Measurements from ENCODE around the gene EZH2. TPM values are rescaled to one million over a fixed set of nuclear protein-coding genes. Genes with fewer than 3 reads are reported as not detected.
A peak's percentile ranks its signal among the peaks of the same experiment; 100 is the strongest.

The EZH2 gene
- total RNA-seq, 1 donor from 2014 or later, result 14.0 TPM

- DNase-seq, result peak; percentile 34
These were observed 31.8 kb downstream of the EZH2 start for GRCh38 chr7:148852272-148852671.

- DNase-seq, result no peak
These were observed 33.5 kb downstream of the EZH2 start for GRCh38 chr7:148850564-148850963.

GRCh38 chr7:148849393-148850098 is 34.5 kb downstream of the EZH2 start:
- DNase-seq, result no peak

- DNase-seq, result peak; percentile 31
These were observed 36.0 kb downstream of the EZH2 start for GRCh38 chr7:148847815-148848734.

- no peak for DNase-seq
These were observed 45.2 kb downstream of the EZH2 start for GRCh38 chr7:148838905-148839304.

- DNase-seq, result no peak
These were observed 48.2 kb downstream of the EZH2 start for GRCh38 chr7:148835854-148836253.

GRCh38 chr7:148834605-148835004 is 49.5 kb downstream of the EZH2 start:
- DNase-seq, result no peak

- no peak for DNase-seq
These were observed 52.3 kb downstream of the EZH2 start for GRCh38 chr7:148831782-148832181.

- DNase-seq, result no peak
These were observed 53.0 kb downstream of the EZH2 start for GRCh38 chr7:148830897-148831692.

- no peak for DNase-seq
These were observed 55.1 kb downstream of the EZH2 start for GRCh38 chr7:148828965-148829364.

GRCh38 chr7:148825338-148825737 is 58.8 kb downstream of the EZH2 start:
- no peak for DNase-seq

- no peak for DNase-seq
These were observed 59.2 kb downstream of the EZH2 start for GRCh38 chr7:148824864-148825263.

GRCh38 chr7:148821422-148821821 is 62.7 kb downstream of the EZH2 start:
- no peak for DNase-seq

- DNase-seq, result peak; percentile 28
These were observed 64.3 kb downstream of the EZH2 start for GRCh38 chr7:148819697-148820360.

GRCh38 chr7:148815612-148816011 is 68.5 kb downstream of the EZH2 start:
- no peak for DNase-seq

GRCh38 chr7:148814922-148815559 is 69.0 kb downstream of the EZH2 start:
- no peak for DNase-seq

- DNase-seq, result no peak
These were observed 70.2 kb downstream of the EZH2 start for GRCh38 chr7:148813890-148814289.

GRCh38 chr7:148811892-148812291 is 72.2 kb downstream of the EZH2 start:
- no peak for DNase-seq

GRCh38 chr7:148809856-148810255 is 74.2 kb downstream of the EZH2 start:
- no peak for DNase-seq

- DNase-seq, result no peak
These were observed 76.7 kb downstream of the EZH2 start for GRCh38 chr7:148807436-148807835.

- no peak for DNase-seq
These were observed 77.9 kb downstream of the EZH2 start for GRCh38 chr7:148806187-148806586.
